NCI-H524 (cell line): ENCODE results near the gene TMED5.
"Not testable (repeated sequence)": the region's sequence is repeated elsewhere in the genome, so short reads cannot be mapped to it uniquely, and the experiment has no call there.

Experiments
- DNase-seq, 2 experiments: peaks; one replicate each; lab custom pipeline; 2025; lab: John Stamatoyannopoulos, UW

Gene TMED5

DNA sequence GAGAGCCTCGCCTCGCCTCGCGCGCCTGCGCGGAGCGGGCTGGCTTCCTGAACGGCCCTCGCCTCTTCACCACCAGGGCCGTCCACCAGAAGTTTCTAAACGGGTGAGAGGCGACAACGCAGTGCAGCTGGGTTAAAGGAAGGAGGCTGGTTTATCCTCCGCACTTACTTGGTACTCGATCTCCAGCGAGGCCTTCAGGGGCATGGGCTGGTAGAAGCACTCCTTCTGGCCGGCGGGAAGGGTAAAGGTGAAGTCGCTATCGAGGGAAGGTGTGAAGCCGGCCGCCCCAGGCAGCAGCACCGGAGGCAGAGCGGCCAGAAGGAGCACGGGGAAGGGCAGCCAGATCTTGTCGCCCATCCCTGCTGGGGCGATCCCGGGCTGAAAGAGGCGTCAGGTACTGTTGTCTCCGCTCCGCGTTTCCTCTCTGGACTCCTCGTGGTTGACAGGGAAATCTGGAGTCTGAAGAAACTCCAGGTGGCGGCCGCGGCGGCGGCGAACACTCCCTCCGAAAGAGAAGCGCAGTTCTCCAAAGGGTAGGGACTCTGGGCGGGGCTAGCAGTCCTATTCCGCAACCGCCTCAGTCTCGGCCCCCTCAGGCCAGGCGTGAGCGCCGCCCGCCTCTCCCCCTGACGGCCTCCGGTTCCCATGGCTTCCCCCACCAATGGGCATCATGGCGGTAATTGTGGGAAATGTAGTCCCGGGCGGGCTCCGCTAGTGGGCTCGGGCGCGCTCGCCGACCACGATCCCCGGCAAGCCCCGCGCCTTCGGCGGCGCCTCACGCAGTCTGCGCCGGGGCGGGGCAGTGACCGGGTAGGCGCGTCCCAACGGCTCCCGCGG is at the start of gene TMED5:
TSS of gene TMED5 (minus strand) at position 528 of the 837 bp plus-strand sequence. CDS start at position 357, 171 bp downstream.
- DNase-seq, result peak; percentile 88 to 97

DNA sequence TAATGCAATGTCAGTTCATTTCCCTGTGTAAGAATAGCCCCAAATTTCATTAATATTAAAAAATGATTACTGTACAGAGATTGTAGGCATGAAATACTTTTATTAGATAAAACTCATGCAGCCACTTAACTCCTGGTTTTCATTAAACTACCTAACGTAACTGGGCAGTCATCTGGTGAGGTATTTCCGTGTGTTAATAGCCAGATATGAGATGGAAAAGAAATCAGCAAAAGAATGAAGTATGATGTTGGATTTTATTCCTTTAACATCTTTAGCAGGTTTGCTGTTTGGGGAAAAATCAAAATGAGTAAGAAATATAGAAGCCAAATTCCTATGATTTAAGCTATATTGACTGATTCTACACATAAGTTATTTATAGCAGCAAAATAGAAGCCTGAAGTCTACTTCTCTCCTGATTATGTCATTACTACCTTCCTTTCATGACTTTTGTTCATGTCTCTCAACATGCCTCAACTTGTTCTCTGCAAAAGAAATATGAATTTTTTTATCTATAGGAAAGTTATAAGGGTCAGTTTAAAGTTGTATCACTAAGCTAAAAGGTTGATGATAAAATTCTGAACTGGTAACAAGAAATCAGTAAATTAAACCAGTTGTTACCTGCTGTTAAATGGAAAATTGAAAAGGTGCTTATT is 42.9 kb upstream of the TMED5 start:
- no peak for DNase-seq

DNA sequence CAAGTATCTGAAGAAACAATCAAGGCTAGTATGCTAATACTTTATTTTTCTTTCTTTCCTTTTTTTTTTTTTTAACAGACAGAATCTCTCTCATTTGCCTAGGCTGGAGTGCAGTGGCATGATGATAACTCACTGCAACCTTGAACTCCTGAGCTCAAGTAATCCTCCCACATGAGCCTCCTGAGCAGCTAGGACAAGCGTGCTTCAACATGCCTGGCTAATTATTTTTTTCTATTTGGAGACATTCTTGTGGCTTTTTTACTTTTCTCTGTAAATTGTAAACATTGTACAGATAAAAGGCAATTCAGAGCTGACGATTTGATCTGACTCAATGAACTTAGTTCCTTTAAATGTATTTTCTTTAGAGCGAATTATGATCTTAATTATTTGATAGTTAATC is 41.7 kb upstream of the TMED5 start:
- no peak for DNase-seq

DNA sequence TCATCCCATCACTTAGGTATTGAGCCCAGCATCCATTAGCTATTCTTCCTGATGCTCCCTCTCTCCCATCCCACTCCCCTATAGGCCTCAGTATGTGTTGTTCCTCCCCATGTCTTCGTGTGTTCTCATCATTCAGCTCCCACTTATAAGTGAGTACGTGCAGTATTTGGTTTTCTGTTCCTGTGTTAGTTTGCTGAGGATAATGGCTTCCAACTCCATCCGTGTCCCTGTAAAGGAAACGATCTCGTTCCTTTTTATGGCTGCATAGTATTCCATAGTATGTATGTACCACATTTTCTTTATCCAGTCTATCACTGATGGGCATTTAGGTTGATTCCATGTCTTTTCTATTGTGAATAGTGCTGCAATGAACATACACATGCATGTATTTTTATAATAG is 40.5 kb upstream of the TMED5 start:
- DNase-seq, result not testable (repeated sequence)

DNA sequence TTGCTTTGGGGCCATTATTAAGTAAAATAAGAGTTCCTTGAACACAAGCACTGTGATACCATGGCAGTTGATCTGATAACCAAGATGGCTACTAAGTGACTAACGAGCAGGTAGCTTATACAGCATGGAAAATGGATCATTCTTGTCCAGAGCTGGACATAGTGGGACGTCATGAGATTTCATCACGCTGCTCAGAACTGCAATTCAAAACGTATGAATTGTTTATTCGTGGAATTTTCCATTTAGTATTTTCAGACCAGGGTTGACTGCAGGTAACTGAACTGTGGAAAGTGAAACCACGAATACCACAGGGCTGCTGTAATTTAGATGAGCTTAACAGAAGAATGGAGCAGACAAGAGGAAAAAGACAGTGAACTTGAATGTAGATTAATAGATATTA is 39.2 kb upstream of the TMED5 start:
- DNase-seq, result no peak

DNA sequence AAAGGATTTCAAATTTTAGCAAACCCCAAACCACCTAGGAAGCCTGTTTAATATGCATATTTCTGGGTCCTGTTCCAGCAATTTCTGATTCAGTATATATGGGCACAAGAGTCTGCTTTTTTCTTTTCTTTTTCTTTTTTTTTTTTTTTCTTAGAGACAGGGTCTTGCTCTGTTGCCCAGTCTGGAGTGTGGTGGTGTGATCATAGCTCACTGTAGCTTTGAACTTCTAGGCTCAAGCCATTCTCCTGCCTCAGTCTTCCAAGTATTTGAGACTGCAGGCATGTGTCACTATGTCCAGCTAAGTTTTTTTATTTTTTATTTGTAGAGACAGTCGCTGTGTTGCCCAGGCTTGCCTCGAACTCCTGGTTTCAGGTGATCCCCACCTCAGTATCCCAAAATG is 35.1 kb upstream of the TMED5 start:
- no peak for DNase-seq

DNA sequence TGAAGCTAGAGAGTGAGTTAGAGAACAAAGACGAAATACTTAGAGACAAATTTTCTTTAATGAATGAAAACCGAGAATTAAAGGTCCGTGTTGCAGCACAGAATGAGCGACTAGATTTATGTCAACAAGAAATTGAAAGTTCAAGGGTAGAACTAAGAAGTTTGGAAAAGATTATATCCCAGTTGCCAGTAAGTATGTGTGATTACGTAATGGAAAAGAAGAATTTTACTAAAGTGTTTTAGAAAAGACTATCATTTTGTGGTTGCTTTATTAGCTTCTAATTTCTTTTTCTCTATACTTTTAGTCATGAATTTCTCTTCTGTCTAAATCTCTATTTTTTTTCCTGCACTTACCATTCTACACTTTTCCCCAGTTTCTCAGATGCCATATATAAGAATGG is 27.0 kb upstream of the TMED5 start:
- no peak for DNase-seq

DNA sequence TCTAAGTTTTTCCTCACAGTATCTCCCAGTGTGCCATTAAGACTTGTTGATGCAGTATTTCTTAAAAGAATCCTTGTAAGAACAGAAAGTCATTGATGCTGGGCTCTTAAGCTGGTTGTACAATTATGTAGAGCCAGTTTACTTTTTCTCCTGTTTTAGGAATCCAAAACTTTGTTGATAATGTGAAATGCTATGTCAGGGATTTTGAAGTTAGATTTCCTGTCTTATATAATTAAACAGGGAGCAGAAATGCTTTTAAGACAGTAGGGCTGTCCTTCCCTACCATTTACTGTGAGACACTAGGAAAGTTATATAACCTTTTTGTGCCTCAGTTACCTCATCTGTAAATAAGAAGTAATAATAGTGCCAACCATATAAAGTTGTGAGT is 26.3 kb upstream of the TMED5 start:
- no peak for DNase-seq

DNA sequence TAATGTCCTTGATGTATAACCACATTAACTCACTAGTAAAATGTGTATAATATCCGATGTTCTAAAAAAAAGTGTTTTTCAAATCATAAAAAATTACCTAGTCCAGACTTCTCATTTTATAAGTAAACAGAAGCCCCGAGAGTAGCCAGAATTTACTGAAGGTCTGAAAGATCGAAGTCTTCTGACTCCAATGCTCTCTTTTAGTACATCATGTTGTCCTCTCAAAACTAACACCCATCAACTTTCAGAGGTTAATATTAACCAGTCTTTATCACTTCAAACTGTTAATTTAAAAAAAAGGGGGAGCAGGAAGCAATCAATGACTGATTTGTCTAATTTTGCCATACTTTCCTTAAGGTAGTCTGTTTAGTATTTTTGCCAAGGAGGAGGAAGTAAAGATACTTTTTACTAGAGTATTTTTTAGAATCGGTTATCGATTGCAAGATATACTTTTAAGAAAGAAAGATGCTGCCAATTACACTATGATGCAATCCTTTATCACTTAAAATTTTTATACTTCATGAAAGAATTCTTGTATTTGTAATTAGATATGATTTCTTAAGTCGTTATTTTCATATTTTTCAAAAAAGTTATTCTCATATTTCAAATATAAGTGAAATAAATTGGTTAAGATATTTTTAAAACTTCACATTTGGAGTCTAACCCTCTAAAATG is 25.8 kb upstream of the TMED5 start:
- DNase-seq, result no peak

DNA sequence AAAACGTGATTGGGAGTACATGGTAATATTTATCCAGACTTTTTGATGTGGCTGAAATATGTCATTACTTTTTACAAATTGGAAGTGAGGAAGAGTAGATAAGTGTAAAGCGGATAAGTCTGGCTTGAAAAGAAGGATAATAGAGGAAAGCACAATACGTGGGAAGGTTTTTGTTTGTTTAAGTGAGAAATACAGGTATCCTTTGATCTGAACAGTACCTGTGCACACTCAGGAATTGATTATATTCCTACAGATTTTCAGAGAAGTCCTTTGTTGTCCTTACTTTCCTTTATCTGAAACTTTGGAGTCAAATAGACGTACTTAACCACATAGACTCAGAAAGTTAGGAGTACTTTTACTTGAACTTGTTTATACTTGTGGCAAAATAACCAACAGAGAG is 20.5 kb upstream of the TMED5 start:
- no peak for DNase-seq

DNA sequence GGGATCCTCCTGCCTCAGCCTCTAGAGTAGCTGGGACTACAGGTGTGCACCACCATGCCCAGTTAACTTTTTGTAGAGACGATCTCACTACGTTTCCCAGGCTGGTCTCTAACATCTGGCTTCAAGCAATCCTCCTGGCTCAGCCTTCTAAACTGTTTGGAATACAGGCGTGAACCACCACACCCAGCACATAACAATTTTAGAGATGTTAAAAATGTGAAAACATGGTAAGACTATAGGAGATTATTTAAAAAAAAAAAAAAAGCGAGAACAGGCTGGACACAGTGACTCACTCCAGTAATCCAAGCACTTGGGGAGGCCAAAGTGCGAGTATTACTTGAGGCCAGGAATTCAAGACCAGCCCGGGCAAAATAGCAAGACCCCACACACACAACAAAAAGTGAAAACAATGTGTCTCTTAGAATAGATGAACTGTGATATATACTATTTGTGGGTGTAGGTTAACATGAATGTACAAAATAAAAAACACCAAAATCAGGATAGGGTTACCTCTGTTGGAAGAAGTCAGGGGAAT is 19.9 kb upstream of the TMED5 start:
- no peak for DNase-seq

DNA sequence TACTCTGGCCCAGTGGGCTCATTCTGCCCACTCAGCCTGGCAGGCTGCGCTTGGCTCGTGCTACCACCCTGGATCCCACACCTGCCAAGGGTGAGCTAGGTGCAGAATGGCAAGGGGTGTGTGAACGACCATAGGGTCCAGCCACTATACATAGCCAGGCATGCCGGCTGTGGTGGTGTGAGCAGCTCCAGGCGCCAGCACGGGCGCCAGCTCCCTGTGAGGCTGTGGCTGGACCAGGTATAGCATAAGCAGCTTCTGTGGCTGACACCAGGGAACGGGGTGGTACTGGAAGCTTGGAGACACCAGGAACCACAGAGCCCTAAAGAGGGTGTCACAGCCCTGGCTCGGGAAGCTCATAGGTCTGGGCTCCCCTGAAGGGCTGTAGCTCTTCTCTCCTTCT is 18.9 kb upstream of the TMED5 start:
- DNase-seq, result no peak

DNA sequence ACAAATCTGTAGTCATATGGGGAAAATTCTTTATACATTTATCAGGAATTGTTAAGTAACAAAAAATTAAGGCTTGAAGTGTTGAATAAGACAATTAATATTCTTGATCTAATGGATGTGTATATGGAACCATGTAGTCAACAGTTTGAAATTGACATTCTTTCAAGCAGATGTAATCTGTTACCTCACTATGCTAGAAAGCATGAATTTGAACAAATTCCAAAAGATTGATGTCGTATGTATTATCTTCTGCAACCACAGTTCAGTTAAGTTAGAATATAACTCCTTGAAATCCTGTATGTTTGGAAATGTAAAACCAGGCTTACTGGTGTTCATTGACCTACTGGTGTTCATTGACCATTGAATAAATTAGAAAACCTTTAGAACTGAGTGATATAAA is 16.4 kb upstream of the TMED5 start:
- DNase-seq, result no peak

DNA sequence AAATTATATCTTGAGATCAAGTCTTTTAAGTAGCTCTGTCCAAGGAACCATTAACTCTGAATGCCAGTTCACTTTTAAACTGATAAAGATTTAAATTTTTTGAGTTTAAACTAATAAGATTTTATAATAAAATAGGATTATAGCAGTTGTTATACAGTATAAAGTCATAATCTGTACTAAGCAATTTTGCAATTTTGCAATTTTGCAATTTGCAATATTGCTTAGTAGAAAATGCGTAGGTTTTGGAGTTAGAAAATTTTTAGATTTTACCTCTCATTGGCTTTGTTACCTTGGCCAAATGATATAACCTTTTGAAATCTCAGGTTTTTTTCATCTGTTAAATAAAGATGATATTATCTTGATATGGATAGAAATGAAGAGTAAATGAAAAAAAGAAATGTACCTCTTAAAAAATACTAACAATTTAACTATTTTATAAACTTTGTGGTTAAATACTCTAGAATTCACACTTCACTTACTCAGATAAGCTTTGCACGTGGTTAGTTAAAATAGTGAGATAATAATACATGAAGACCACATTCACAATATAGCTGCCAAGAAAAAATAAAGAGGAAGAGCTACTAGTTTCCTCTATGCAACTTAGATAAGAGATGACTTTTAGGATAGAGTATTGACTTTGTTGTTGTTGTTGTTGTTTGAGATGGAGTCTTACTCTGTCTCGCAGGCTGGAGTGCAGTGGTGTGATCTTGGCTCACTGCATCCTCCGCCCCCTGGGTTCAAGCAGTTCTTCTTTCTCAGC is 14.2 kb upstream of the TMED5 start:
- DNase-seq, result no peak

DNA sequence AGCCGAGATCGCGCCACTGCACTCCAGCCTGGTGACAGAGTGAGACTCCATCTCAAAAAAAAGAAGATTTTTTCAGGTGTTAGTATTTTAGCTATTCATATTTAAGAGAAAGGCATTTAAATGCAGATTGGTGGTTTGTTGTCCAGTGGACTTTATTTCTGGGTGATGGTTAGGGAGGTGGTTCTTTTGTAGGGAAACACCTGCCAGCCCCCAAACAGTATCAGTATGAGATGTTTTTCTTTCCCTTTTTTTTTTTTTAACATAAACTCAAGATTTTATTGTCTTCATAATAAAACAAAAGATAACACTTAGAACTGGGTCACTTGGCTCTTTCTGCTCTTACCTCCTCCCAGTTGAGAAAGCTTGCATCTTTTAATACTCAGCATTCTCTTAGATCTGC is 10.2 kb upstream of the TMED5 start:
- DNase-seq, result no peak

DNA sequence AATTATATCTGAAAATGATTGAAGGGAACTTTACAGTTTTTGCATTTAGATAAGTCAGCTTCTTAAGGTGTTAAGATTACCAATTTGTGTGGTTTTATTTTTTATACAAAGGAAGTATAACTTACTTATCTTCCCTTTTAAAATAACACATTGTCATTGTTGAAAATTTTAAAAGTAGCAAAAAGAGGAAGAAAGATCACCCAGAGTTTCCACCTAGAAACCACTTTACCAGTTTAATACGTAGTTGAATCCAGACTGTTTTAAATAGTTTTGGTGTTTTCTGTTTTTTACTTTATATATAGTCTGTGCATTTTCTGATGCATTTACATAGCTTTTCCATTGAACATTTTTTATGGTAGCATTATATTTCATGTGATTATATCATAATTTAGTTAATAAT is 6.5 kb upstream of the TMED5 start:
- no peak for DNase-seq

DNA sequence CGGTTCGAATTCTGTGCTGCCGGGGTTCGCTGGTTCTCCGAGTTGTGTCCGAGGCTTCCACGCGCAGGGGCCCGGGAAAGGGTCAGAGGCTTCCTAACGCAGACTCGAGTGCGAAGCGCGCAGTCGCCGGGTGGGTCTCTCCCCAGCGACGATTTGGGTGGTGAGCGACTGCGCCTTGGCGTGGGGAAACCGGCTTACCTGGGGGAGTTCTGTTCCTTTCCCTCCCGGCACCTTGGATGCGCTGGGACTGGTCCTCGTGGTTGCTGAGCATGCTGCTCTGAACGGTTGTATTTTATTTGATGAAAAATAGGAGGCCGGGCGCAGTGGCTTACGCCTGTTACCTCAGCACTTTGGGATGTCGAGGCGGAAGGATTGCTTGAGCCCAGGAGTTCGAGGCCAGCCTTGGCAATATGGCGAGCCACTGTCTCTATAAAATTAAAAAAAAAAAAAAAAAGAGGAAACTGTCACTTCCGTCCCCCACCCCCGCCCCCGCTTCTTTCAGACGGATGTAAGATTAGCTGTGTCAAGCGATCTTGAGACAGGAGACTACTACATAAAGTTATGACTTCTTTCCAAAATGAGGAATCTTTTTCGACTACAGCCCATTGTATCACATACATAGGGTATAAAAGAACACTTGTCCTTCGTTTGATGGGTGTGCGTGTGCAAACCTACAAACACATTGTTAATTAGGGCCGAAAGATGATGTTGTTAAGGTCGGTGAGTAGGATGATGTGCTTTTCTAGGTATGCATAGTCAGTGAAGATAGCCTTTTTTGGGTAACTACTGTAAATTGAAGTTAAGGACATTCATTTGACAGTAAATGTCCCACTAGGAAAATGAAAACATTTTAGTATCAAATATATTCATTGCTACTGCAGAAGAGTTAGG is 755 bp upstream of the TMED5 start, which contains the start of gene CCDC18:
TSS of gene CCDC18 (plus strand) at position 2 of the 891 bp plus-strand sequence. CDS start 2,638 bp downstream, outside the sequence.
- DNase-seq, result no peak

DNA sequence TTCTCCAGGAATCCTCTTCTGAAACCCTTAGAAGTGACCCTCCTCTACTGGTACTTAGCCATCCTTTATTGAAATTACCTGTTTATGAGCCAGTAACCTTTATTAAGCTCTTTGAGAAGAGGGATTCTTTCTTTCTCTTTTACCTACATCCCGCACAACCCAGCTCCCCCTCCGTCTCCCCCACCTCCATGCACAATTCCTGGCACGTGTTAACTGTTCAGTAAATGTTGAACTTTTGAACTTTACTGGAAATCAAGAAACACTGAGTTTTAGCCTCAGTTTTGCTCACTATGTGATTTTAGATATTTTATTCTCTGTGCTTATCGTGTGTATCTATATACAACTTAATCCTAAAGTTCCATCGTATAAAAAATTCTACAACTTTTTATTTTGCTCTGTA is 1.8 kb downstream of the TMED5 start:
- no peak for DNase-seq

DNA sequence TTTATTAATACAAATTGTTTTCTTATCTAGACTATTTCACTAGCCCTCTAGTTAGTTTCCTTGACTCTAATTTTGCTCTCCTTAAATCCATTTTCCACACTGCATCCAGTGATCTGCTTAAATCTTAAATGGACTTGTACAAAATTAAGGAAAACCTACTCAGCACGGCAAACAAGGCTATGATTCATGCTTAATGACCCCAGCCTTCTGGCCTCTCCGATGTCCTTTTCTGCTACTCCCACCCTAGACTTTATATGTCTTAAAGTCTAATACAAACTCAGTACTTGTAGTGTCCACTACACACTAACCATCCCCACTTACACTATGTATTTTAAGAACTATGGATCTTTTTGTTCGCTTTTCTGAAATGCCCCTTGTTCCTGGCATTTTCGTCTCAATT is 2.2 kb downstream of the TMED5 start:
- DNase-seq, result no peak

DNA sequence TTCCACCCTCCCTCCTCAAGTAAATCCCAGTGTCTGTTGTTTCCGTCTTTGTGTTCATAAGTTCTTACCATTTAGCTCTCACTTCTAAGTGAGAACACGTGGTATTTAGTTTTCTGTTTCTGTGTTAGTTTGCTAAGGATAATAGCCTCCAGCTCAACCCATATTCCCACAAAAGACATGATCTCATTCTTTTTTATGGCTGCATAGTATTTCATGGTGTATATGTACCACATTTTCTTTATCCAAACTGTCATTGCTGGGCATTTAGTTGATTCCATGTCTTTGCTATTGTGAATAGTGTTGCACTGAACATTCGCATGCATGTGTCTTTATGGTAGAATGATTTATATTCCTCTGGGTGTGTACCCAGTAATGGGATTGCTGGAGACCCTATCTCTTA is 5.6 kb downstream of the TMED5 start:
- DNase-seq, result not testable (repeated sequence)

DNA sequence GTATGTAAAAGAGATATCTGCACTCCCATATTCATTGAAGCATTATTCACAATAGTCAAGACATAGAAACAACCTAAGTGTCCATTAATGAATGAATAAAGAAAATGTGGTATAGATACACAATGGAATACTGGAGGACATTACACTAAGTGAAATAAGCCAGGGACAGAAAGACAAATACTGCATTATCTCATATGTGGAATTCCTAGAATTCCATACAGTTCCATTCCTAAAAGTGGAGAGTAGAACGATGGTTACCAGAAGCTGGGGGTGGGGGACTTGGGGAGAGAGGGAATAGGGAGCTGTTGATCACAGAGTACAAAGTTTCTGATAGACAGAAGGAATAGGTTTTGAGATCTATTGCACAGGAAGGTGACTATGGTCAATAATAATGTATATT is 7.4 kb downstream of the TMED5 start:
- no peak for DNase-seq
